C4-2B (cell line): ENCODE measurements around the gene ZNF33B.

Experiments
- ZFX ChIP-seq: fragments of 450-650 bp; IDR thresholded peaks from 2 replicates; pipeline ENCODE4 v1.6.1; 2017
- TF ChIP-seq, protein P1 (sequence below): fragments of 450-650 bp; conservative IDR thresholded peaks from 2 replicates; pipeline ENCODE4 v1.5.1; 2017; ENCODE audit warnings: mild to moderate bottlenecking

DNA sequence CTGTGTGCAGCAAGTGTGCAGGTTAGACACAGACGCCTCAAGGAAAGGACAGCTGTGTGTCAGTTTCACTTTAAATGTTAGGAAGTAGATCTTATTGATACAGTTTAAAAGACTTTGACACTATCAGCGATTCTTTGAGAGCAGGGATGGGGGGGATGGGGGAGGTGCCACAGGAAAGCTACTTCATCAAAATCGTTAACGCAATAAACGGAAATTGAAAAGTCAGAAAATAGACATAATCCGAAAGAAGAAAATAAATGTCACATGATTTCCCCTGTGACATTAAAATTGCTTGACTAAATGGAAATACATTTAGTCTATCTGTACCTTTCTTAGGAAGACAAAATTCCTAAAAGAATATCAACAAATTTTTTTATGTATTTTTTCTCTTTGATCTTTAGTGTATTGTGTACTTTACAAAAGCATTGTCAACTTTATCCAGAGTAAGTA, 476 bp upstream of the ZNF33B start:
- TF ChIP-seq, protein P1, sequence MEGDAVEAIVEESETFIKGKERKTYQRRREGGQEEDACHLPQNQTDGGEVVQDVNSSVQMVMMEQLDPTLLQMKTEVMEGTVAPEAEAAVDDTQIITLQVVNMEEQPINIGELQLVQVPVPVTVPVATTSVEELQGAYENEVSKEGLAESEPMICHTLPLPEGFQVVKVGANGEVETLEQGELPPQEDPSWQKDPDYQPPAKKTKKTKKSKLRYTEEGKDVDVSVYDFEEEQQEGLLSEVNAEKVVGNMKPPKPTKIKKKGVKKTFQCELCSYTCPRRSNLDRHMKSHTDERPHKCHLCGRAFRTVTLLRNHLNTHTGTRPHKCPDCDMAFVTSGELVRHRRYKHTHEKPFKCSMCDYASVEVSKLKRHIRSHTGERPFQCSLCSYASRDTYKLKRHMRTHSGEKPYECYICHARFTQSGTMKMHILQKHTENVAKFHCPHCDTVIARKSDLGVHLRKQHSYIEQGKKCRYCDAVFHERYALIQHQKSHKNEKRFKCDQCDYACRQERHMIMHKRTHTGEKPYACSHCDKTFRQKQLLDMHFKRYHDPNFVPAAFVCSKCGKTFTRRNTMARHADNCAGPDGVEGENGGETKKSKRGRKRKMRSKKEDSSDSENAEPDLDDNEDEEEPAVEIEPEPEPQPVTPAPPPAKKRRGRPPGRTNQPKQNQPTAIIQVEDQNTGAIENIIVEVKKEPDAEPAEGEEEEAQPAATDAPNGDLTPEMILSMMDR: no peak
- TF ChIP-seq ZFX: no peak
